GM12864 (cell line): ENCODE data around the gene NRP1.

ENCODE experiments used
- DNase-seq: peaks from one replicate; pipeline ENCODE4 v3.0.0-alpha.2; 2011; ENCODE audit warnings: low read depth
- H3K4me3 ChIP-seq: 2 replicates; pipeline ENCODE4 v1.5.1; 2011; ENCODE audit warnings: mild to moderate bottlenecking, low read depth, low read length, control low read depth
- TF ChIP-seq, protein P1 (sequence below): IDR thresholded peaks from 2 replicates; pipeline ENCODE4 v1.5.1; 2011; ENCODE audit warnings: low read depth, mild to moderate bottlenecking, moderate library complexity, low read length, control low read depth, inconsistent platforms; ENCODE audit errors: missing control alignments

The NRP1 gene

DNA sequence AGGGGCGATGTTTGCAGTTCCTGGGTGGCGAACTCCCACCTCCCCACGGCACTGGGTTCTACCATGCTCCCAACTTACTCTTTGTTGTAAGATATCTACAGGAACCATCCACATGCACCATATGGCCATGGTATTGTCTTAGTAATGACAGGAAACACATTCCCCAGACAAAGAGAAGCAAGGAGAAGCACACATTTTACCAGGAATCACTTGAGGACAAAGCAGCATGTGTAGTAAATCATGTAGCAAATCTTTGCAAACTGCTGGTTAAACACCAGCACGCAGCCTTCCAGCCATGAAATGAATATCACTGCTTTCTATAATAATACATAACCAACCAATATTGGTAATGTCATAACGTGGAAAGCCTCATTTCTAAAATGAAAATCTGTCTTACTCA is 101.2 kb downstream of the NRP1 start:
- TF ChIP-seq, protein P1, sequence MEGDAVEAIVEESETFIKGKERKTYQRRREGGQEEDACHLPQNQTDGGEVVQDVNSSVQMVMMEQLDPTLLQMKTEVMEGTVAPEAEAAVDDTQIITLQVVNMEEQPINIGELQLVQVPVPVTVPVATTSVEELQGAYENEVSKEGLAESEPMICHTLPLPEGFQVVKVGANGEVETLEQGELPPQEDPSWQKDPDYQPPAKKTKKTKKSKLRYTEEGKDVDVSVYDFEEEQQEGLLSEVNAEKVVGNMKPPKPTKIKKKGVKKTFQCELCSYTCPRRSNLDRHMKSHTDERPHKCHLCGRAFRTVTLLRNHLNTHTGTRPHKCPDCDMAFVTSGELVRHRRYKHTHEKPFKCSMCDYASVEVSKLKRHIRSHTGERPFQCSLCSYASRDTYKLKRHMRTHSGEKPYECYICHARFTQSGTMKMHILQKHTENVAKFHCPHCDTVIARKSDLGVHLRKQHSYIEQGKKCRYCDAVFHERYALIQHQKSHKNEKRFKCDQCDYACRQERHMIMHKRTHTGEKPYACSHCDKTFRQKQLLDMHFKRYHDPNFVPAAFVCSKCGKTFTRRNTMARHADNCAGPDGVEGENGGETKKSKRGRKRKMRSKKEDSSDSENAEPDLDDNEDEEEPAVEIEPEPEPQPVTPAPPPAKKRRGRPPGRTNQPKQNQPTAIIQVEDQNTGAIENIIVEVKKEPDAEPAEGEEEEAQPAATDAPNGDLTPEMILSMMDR: no peak

DNA sequence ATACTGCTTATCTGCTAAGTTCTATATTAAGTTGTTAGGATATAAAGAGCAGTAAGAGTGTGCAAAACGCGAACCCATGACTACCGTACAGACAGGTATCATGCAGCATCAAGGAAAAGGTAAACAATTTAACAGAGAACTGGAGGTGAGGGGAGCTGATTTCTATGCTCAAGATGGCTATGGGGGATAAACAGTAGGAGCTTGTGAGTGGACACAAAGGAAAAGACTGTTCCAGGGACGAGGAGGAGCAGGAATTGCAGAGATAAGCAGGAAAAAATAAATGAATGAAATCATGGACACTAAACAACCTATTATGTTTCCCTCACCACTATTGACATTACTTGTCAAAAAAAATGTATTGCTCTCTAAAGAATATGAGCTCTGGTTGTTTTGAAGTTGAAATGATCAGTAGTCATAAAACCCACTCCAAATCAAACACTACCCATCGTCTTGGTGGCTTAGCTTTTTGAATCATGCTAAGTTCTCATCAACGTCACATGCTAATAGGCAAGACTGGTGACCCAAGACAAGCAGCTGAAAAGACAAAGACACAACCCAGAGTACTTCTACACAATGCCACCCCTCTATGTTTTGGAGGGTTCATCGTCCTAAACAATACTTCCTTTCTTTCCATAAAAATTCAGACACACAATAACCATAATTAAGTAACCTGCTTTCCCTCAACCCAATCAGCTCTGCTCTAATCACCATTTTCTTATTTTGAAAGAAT is 102.7 kb downstream of the NRP1 start:
- TF ChIP-seq, protein P1: no peak
- H3K4me3 ChIP-seq: no peak overlapping the region
- no peak for DNase-seq

More for the DNA sequence above, 101.2 kb downstream of the NRP1 start:
- no peak for DNase-seq
- H3K4me3 ChIP-seq: no peak overlapping the region

DNA sequence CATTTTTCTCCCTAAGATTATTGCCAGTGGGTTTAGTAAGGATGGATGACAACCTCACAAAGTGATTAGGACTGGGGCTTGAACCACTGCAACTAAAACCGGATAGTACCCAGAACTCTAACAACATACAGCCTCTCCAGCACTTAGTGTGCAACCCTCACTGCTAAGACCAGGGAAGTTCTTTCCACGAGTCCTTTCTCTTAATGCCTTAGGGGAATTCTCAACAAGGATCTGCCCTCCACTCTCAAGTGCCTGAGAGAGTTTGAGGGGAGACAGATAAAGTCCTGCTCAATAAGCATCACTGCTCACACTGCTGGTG is 104.6 kb downstream of the NRP1 start:
- TF ChIP-seq, protein P1: no peak
- no peak overlapping the region for H3K4me3 ChIP-seq
- no peak for DNase-seq

DNA sequence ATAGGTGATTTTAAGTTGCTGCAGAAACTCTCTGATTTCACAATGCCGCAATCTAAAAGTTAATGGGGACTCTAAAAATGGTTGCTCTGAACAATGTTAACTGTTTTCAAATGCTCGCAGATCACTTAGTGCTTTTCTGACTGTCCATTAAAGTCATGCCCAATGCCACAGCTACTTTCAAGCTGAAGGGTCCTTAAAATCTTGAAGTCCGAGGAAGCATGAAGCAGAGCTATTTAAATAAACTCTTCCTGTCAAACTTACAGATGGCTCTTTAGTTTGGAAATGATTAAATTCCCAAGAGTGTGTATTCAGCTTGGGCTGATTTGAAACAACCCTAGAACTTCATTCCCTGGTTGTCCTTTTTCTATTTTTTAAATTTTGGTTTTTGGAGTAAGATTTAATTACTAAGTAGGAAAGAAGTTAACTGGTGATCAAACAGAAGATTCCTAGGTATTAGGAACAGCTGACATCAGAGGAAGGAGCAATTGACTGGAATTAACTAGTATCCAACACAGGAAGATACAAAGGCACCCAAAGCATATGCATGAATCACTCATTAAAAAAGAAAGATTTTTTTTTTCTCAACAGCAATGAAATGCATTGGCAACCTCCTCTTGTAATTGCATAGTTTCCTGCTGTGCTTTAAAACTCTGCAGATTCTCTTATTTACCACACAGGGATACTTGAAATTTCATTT is 105.1 kb downstream of the NRP1 start:
- TF ChIP-seq, protein P1: no peak
- H3K4me3 ChIP-seq: no peak overlapping the region
- no peak for DNase-seq

DNA sequence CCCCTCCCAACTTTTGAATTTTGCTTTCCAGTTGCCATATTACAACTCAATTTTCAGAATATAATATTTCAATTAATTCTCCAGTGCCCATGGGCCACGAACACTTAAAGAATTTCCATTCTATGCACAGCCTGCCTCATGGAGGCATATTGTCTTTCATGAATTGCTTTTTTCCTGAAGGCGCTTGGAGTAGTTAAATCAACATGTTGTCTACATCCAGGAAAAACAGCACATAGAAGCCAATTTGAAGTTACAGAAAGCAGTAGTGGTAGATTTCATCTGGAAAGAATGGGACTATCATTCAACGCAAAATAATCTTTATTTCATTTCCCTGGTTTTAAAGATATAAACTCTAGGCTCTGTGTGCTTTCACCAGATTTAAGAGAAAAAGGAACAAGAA is 106.0 kb downstream of the NRP1 start:
- H3K4me3 ChIP-seq: no peak overlapping the region
- DNase-seq: no peak
- TF ChIP-seq, protein P1: no peak

DNA sequence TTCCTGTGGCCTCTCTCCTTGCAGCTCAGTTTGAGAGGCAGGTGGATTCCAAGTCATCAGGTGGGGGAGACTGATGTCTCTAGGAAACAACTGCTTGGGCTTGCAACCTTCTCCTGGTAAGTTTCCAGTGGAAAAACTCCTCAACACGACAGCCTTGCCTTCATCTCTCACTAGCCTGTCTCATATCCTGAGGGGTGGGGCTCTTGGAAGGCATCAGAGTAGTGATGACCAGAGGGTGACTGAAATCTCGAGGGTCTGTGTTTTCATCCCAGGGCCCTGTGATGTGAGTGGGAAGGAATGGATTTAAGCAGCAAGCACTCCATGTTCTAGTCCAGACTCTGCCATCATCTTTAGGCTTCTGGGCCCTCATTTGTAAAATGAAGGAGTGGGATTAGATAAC is 107.0 kb downstream of the NRP1 start:
- no peak for DNase-seq
- TF ChIP-seq, protein P1: no peak
- H3K4me3 ChIP-seq: no peak overlapping the region
